H7 (cell line): ENCODE results near the gene NFE2L2. TPM values are rescaled to one million over a fixed set of nuclear protein-coding genes. Genes with fewer than 3 reads are reported as not detected.
"Not testable (repeated sequence)": the region's sequence is repeated elsewhere in the genome, so short reads cannot be mapped to it uniquely, and the experiment has no call there.

Experiments used
- DNase-seq: peaks from one replicate; pipeline ENCODE4 v3.0.0; 2012
- H3K27me3 ChIP-seq: 2 replicates; pipeline ENCODE4 v1.6.0; 2011; ENCODE audit warnings: mild to moderate bottlenecking, low read length; ENCODE audit not compliant: control insufficient read depth, insufficient read depth
- H3K36me3 ChIP-seq: replicated peaks from 2 replicates; pipeline ENCODE4 v1.5.1; 2011; ENCODE audit warnings: low read length; ENCODE audit not compliant: control insufficient read depth, insufficient read depth
- H3K4me3 ChIP-seq: 2 replicates; pipeline ENCODE4 v1.5.1; 2011; ENCODE audit warnings: low read depth, mild to moderate bottlenecking, control low read depth, low read length, moderate library complexity; ENCODE audit not compliant: insufficient read depth
- total RNA-seq: library from RNA; depleted of rRNA; stranded (reverse); fragments of >200 nt; shearing (Covaris generic); gene quantifications from 2 replicates; pipeline ENCODE4 v1.2.3, GENCODE V29; 2014; rRNA removed

NFE2L2 gene
- total RNA-seq, 1 experiment from 2014 or later = 19.2 TPM

- DNase-seq = no peak
- Histone ChIP-seq H3K27me3 (no peaks in the 10 kb centered on the region), H3K36me3 (no peaks in the 10 kb centered on the region), H3K4me3 (no peak overlapping the region)
These were observed 75.8 kb downstream of the NFE2L2 start for GRCh38 chr2:177188482-177189469.

- no peak for DNase-seq
- Histone ChIP-seq H3K27me3 (no peaks in the 10 kb centered on the region), H3K4me3 (no peak overlapping the region), H3K36me3 (no peaks in the 10 kb centered on the region)
These were observed 76.8 kb downstream of the NFE2L2 start for GRCh38 chr2:177187631-177188312.

GRCh38 chr2:177186038-177186437, 78.5 kb downstream of the NFE2L2 start:
- not testable (repeated sequence) for H3K36me3 ChIP-seq, DNase-seq, H3K27me3 ChIP-seq, H3K4me3 ChIP-seq

- Histone ChIP-seq H3K27me3 (no peaks in the 10 kb centered on the region), H3K4me3 (no peak overlapping the region), H3K36me3 (no peaks in the 10 kb centered on the region)
- DNase-seq = no peak
These were observed 79.9 kb downstream of the NFE2L2 start for GRCh38 chr2:177184606-177185005.

- DNase-seq = no peak
- H3K36me3 ChIP-seq = no peaks in the 10 kb centered on the region
These were observed 80.7 kb downstream of the NFE2L2 start for GRCh38 chr2:177183860-177184259.

More at GRCh38 chr2:177183860-177184259, 80.7 kb downstream of the NFE2L2 start:
- Histone ChIP-seq H3K4me3 (no peak overlapping the region), H3K27me3 (no peaks in the 10 kb centered on the region)

Other genes starting within 250 kb of the NFE2L2 start
- gene HNRNPA3, start 51.9 kb downstream of the NFE2L2 start, total RNA-seq = 55.4 and 77.6 TPM in 2 replicates
- gene AGPS, start 128.0 kb upstream of the NFE2L2 start, total RNA-seq = 27.3 and 28.4 TPM in 2 replicates